WERI-Rb-1 (cell line): Measurements from ENCODE around the gene RNF114.

ENCODE experiments used
- DNase-seq: peaks from one replicate; pipeline ENCODE4 v3.0.0-alpha.2; 2020
- H3K27ac ChIP-seq: fragments of 250-450 bp; sonication (Bioruptor Pico); 2 replicates; pipeline ENCODE4 v1.5.1; 2020; ENCODE audit warnings: mild to moderate bottlenecking, moderate library complexity
- H3K27me3 ChIP-seq: fragments of 250-450 bp; sonication (Bioruptor Pico); 2 replicates; pipeline ENCODE4 v1.5.1; 2021; ENCODE audit warnings: mild to moderate bottlenecking, low read depth, moderate library complexity; ENCODE audit not compliant: insufficient read depth, severe bottlenecking
- H3K36me3 ChIP-seq: fragments of 250-450 bp; sonication (Bioruptor Pico); 2 replicates; pipeline ENCODE4 v1.5.1; 2020; ENCODE audit warnings: mild to moderate bottlenecking, moderate library complexity
- H3K4me3 ChIP-seq: 2 replicates; pipeline ENCODE4 v1.5.1; 2011; ENCODE audit warnings: low read depth, mild to moderate bottlenecking, control low read depth, low read length
- H3K9me3 ChIP-seq: fragments of 250-450 bp; sonication (Bioruptor Pico); 2 replicates; pipeline ENCODE4 v1.5.1; 2021; ENCODE audit warnings: mild to moderate bottlenecking, moderate library complexity; ENCODE audit not compliant: severe bottlenecking
- CTCF ChIP-seq: IDR thresholded peaks from 2 replicates; pipeline ENCODE4 v1.5.1; 2011; ENCODE audit warnings: low read depth, mild to moderate bottlenecking, control low read depth, inconsistent platforms, low read length

Gene RNF114

GRCh38 chr20:49901588-49901987 is 34.6 kb upstream of the RNF114 start:
- no peak for DNase-seq
- Histone ChIP-seq H3K9me3 (no peaks in the 10 kb centered on the region), H3K4me3 (no peak overlapping the region), H3K36me3 (peaks cover 25% of the 10 kb centered on the region), H3K27ac (no peak overlapping the region), H3K27me3 (no peaks in the 10 kb centered on the region)
- TF ChIP-seq CTCF: no peak

- no peak overlapping the region for H3K4me3 ChIP-seq
- H3K27ac ChIP-seq: no peak overlapping the region
- no peaks in the 10 kb centered on the region for H3K27me3 ChIP-seq
- no peak for DNase-seq
- no peaks in the 10 kb centered on the region for H3K9me3 ChIP-seq
- peaks cover 47% of the 10 kb centered on the region for H3K36me3 ChIP-seq
- TF ChIP-seq CTCF: no peak
Observed at GRCh38 chr20:49904440-49905214, 31.6 kb upstream of the RNF114 start.

GRCh38 chr20:49905415-49906091 is 30.6 kb upstream of the RNF114 start:
- no peak overlapping the region for H3K4me3 ChIP-seq
- DNase-seq: no peak
- no peak for TF ChIP-seq CTCF
- H3K27ac ChIP-seq: no peak overlapping the region
- H3K27me3 ChIP-seq: no peaks in the 10 kb centered on the region
- peaks cover 47% of the 10 kb centered on the region for H3K36me3 ChIP-seq
- H3K9me3 ChIP-seq: no peaks in the 10 kb centered on the region

GRCh38 chr20:49906101-49906604 is 30.0 kb upstream of the RNF114 start:
- Histone ChIP-seq H3K27me3 (no peaks in the 10 kb centered on the region), H3K9me3 (no peaks in the 10 kb centered on the region), H3K4me3 (no peak overlapping the region), H3K27ac (no peak overlapping the region), H3K36me3 (peaks cover 47% of the 10 kb centered on the region)
- no peak for DNase-seq
- TF ChIP-seq CTCF: no peak

- Histone ChIP-seq H3K27ac (no peak overlapping the region), H3K27me3 (no peaks in the 10 kb centered on the region), H3K9me3 (no peaks in the 10 kb centered on the region), H3K36me3 (peaks cover 47% of the 10 kb centered on the region), H3K4me3 (no peak overlapping the region)
- TF ChIP-seq CTCF: no peak
- no peak for DNase-seq
Observed at GRCh38 chr20:49906615-49907154, 29.5 kb upstream of the RNF114 start.
